ENCODE data around the gene EML4. TPM values are rescaled to one million over a fixed set of nuclear protein-coding genes. Genes with fewer than 3 reads are reported as not detected.
"Not testable (repeated sequence)": the region's sequence is repeated elsewhere in the genome, so short reads cannot be mapped to it uniquely, and the experiment has no call there.

Gene EML4
- polyA plus RNA-seq, 3 donors = 110 to 116 (median 111) TPM

DNA sequence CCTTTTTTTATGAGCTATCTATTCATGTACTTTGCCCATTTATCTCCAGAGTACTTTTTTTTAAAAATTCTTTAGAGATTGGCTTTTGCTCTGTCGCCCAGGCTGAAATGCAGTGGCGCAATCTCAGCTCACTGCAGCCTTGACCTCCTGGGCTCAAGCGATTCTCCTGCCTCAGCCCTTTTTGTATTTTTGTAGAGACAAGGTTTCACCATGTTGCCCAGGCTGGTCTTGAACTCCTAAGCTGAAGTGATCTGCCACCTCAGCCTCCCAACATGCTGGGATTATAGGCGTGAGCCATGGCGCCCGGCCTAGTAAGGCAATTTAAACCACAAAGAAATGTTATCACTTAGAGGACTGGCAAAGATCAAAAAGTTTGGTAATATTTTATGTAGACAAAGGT, 177.7 kb downstream of the EML4 start:
- DNase-seq (ENCODE audit: low read depth in 3 of 3, low spot score in 2 of 3) = not testable (repeated sequence)

DNA sequence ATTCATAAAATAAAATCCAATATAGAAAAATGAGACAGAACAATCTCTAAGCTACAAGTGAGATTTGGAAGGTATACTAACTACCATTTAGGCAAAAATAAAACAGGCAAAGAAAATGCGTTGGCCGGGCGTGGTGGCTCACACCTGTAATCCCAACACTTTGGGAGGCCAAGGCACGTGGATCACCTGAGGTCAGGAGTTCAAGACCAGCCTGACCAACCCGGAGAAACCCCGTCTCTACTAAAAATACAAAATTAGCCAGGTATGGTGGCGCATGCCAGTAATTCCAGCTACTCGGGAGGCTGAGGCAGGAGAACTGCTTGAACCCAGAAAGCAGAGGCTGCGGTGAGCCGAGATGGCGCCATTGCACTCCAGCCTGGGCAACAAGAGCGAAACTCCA, 178.4 kb downstream of the EML4 start:
- not testable (repeated sequence) for DNase-seq (ENCODE audit: low read depth in 3 of 3, low spot score in 2 of 3)

DNA sequence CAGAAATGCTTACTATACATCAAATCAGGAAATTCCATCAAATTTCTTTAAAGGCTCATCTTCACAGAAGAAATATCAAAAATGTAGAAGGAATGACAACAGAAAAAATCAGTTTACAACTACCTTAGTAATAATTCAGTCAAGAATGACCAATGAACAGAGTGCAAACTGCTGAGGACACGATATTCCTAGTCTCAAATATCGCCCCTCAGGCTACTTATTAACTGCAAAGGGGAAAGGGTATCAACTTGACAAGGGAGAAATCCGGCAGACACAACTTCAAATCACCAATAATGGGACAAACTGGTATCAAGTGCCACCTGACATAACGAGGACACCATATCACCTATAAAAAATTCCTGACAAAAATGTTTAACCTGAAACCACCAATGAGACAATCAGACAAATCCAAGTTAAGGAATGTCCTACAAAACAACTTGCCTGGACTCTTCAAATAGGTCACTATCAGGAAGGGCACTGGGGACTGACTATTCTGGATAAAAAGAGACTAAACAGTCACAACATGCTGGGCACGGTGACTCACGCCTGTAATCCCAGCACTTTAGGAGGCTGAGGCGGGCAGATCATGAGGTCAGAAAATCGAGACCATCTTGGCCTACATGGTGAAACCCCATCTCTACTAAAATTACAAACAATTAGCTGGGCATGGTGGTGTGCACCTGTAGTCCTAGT, 179.1 kb downstream of the EML4 start:
- no peak for DNase-seq (ENCODE audit: low read depth in 3 of 3, low spot score in 2 of 3)

DNA sequence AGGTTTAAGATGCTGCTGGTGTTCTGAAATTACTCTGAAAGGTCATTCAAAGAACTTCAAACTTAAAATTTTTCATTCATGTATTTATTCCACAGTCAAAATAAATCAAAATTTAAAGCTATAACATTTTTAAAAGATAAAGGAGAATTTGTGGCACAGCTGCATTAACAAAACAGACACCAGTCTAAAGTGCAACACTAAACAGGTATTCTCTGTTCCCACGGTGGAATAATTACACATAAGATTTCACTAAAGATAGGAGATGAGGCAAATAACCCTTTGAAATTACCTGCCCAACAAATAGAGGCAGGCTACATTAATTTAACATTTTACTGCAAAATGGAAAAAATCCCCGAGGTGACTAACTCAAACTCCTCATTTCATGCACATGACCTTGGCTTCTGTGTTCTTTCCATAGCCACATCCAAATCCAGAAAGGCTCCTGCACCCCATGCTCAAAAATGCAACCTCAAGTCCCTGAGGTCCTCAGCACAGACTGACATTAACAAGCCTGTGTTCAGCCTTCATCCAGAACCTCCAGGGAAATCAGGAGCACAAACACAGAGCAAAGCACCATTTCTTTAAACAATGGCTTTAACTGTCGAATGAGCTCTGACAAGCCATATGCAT, 181.4 kb downstream of the EML4 start:
- no peak for DNase-seq (ENCODE audit: low read depth in 3 of 3, low spot score in 2 of 3)

DNA sequence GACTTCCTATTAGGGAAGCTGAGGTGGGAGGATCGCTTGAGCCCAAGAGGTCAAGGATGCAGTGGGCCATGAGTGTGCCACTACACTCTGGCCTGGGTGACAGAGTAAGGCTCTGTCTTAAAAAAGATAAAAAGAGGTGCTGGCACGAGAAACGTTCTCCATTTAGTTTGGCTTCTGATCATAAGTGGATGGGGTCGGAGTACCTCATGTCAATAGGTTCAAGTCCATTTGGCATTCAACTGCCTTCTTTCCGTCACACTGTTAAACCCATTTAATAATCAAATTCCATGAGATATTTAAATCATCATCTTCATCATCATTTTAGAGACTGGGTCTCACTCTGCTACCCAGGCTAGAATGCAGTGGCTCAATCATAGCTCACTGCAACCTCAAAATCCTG, 182.7 kb downstream of the EML4 start:
- no peak for DNase-seq (ENCODE audit: low read depth in 3 of 3, low spot score in 2 of 3)

DNA sequence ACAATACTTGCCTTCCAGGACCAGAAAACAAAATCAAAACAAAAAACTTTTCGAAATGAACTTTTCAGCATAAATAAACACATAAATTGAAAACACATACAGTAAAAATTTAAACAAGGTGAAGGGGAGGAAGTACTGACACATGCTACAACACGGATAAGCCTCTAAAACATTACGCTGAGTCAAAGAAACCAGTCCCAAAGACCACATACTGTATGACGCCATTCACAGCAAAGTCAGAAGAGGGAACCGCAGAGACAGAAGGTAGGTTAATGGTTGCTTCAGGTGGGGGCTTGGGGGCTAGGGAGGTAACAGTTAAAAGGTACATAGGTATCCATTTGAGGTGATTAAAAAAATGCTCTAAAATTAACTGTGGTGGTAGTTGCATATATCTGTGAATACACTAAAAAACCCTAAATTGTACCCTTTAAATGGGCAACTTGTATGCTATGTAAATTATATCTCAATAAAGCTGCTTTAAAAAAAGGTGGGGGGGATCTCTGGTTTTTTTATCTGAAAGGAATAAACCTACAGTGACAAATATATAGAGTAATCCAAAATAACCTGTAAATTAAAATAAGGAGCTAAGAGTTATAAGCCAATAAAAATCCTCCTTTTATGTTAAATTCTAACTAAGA, 184.8 kb downstream of the EML4 start:
- no peak for DNase-seq (ENCODE audit: low read depth in 3 of 3, low spot score in 2 of 3)

DNA sequence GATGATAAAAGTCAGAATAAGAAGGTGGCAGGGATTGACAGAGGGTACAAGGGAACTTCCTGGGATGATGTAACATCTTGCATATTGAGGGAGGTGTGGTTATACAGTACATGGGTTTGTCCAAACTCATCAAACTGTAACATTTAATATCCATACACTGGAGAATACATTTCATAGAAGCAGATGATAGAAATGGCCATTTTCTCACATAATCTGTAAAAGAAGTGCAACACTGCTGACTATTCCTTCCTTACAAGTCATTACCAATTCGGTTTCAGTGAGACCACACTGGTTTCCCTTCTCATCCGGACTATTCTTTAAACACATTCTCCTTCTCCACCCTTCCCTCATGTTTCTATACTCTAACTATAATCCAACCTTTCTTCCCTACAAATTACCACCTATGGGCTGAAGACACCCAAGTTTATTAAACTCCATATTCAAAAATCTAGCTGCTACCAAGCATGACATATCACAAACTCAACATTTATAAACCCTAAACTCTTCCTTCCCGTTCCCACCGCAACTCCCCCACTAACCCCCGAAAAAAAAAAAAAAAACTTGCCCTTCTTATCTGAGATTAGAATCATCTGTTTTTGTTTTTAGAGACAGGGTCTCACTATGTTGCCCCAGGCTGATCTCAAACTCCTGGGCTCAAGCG, 190.3 kb downstream of the EML4 start:
- no peak for DNase-seq (ENCODE audit: low read depth in 3 of 3, low spot score in 2 of 3)

DNA sequence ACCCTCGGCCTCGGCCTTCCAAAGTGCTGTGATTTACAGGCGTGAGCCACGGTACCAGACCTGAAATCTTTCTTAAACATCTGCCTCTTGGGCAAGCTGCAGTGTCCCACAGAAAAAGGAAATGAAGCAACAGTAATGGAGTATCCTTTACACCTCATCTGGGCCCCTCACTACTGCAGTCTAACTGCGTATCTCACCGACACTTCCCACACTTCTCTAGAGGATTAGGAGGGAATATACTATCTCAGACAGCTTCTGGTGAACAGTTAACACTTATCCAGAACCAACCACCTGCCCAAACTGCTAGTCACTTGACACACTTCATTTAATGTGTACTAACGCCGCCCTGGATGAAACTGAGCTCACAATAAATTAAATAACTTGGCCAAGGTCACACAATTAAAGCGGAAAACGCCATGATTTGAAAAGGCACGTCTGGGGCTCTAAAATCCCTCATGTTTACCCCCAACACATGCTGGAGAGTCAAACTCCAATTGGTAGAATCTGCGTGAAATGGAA, 190.9 kb downstream of the EML4 start:
- no peak for DNase-seq (ENCODE audit: low read depth in 3 of 3, low spot score in 2 of 3)

DNA sequence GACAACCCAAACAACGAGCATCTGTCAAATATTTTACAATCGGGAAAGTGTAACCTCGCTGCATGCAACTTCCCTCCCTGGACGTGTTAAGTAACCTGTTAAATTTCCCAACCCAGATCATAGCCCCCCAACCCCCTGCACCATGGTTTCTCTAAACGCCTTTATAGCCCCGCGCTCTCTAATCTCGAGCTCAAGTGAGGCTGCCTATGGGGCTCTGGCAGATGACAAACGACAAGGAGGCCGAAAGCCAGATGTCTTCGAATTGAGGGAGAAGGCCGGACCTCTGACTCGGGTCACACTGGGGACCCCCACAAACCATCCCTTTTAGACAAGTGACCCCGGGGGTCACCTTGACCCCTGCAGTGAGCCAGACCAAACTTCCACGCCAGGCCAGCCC, 191.3 kb downstream of the EML4 start:
- no peak for DNase-seq (ENCODE audit: low read depth in 3 of 3, low spot score in 2 of 3)

DNA sequence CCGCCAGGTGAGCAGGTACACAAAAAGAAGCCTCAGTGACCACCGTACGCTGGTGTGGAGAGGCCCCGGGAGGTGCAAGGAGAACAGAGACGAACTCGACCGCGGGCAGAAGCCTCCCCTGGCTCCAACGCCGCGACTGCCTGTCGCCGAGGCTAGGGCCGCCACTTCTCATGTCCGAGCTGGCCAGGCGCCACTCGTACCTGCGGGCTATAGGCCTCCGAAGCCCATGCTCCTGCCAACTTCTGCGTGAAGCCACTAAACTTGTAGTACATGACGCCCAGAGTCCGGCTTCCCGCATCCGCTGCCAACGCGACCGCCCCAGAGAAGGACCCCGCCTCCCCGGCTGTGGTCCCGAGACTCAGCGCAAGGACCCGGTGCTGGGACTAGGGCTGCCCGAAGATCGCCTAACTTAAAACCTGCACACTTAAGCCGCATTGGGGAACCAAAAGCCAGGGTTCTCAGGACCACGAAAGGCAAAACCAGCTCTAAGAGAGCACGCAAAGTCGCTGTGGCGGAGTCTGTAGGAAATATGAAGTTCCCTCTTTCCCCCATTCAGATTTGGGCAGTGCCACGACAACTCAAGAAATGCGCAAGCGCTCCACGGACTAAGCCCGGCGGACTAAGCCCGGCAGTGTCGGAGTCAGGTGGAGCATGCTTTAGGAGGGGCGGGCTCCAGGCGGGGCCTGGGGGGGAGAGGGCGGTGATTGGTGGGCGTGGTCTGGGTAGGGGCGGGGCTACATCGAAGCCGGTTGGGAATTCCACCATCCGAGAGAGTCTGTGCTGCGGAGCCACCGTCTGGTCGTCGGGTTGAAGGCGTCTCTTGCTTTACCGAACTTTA, 192.0 kb downstream of the EML4 start, which contains the start of gene COX7A2L:
Gene COX7A2L (minus strand): TSS at position 328 of the 838 bp plus-strand sequence. CDS start 56 bp downstream, at position 272.
- peak; percentile 94 to 99 (median 97) for DNase-seq (ENCODE audit: low read depth in 3 of 3, low spot score in 2 of 3)

DNA sequence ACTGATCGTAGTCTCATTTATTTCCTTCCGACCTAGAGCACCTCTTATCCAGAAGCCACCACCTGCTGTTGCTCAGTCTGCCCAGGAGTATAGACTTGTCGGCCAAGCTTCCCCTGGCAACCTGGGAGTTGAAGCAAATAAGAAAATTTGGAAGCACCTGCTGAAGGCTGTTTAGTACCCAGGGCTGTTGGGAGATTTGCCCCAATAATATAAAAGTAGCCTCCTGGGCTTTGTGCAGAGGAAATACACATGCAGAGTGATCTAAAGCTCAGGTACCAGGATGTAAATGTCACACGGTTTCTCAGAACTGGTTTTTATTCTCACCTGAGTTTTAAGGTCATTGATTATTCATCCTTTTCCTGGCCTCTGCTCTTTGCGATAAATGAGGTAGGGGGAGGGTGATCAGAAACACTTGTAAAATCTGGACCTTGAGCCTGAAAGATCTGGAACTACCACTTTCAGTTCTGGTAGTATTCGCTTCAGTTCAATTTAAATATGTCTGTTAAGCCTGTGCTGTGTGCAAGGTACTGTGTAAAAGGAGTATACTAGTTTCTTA, 192.7 kb downstream of the EML4 start:
- no peak for DNase-seq (ENCODE audit: low read depth in 3 of 3, low spot score in 2 of 3)

DNA sequence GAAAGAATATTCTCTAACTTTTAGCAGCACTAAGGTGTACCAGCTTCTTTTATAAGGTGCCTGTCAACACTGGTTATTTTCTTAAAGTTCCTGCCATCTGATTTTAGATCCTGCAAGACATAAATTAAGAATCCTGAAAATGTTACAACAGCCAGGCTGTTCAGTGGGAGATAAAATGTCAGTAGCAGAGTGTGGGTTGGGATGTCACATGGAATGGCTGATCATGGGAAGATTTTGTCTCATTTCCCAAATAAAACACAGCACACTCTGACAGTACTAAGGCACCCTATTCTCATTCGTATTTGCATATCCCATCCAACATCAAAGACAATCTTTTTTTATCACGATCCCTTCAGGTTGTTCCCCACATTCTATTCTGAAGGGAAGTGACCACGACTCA, 194.3 kb downstream of the EML4 start:
- DNase-seq (ENCODE audit: low read depth in 3 of 3, low spot score in 2 of 3) = no peak

DNA sequence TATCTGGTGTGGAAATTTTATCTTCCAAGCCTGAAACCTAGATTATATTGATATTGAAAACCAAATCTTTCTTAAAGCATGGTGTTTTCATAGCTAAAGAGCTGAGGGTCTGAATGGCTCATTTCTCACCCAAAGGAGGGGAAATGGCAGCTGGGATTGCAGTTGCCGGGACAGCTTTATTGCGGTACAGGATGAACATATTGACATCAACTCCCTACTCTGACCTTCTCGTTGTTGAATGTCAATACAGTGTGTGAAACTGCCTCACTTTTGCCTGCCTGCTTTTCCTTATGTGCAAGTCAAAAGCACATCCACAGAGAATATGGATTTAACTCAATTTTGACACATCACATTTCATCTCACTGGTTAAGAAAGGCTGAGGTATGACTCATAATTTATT, 195.5 kb downstream of the EML4 start:
- no peak for DNase-seq (ENCODE audit: low read depth in 3 of 3, low spot score in 2 of 3)

DNA sequence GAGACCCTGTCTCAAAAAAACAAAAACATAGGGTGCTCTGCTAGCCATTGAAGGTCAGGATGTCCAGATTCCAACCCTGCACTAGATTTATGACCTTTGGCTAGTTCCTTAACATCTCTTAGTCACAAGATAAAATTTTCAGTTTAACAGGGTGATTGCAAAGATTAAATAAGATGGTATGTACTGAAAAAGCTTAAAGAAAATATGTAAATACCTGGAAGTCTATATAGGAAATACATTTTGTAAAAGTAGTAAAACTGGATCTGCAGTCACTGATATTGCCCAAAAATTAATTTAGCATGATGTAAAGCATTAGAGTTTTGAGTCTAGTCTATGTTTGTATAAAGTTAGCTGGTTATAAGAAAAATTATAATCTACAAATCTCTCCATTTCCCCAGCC, 197.3 kb downstream of the EML4 start:
- DNase-seq (ENCODE audit: low read depth in 3 of 3, low spot score in 2 of 3) = no peak

DNA sequence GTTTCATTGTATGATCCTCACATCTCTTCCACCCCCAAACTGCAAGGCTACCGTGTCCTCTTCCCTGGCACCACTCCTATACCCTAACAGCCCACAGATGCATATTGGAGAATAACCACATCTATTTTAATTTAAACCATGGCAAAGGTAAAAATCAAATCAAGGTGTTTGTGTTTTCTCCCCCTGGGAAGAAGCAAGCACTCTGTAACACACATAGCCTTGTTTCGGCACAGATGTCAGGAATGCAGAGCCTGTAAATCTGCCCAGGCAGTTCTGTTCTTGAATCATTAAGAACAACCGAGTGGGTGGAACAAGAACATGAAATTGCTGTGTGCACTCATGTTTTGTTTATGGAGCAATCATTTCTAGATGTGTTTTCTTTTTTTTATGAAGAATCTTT, 198.7 kb downstream of the EML4 start:
- DNase-seq (ENCODE audit: low read depth in 3 of 3, low spot score in 2 of 3) = no peak

DNA sequence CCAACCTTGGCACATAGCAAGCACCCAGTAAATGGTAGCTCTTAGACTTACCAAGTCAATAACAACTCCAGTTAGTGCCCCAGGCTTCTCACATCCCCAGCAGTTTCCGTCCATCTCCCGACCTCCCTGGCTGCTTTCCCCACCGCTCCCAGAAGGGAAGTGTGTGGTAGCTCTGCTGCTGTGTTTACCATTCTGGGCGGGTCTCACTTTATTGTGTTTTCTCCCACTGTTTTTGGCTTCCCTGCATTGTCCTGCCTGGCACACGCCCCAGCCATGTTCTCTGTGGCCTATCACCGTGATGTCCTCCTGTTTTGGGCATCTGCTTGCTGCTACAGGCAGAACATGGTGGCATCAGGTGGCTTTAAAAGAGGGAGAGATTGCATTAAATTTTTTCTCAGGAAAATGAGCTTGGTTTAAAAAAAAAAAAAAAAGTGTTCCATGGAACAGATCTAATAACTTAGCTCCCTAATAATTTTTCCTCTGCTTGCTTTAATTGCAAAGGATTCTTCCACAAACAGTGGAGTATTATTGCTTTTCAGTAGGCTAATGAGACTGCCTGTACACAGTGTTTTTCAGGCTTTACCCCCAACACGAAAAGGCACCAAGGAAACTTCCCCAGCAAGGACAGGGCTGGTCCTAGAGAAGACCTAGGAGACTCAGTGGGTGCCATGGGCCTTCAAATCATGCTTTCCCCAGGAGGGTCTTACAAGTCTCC, 199.8 kb downstream of the EML4 start:
- no peak for DNase-seq (ENCODE audit: low read depth in 3 of 3, low spot score in 2 of 3)

DNA sequence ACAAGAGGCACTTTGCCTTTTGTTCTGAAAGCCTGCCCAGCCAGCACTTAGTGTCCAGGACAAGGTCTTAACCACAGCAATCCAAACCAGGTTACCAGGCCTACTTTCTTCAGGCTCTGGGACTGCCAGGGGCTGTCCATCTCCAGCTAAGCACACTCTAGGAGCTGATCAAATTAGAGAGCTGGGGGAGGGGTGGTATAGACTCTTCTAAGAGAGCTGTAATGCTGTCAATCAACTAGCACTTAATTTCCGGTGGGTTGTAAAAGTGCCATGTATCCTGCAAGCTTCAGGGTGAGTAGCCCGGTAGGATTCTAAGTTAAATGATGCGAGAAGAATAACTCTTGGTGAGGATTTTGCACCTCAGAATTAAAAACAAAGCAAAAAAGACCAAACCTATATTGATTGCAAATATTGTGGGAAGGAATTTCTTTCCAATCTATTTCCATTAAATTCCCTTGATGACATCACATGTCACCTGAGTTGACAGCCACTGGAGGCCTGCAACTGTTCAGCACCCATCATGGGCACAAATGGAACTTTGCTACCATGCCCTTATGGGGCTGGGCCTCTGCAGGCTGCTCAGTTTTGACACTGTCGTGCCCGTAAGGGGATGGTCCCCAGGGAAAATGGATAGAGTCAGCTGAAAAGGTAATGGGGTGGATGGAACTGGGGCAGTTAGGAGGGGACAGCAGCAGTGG, 200.5 kb downstream of the EML4 start:
- DNase-seq (ENCODE audit: low read depth in 3 of 3, low spot score in 2 of 3) = peak; percentile 83 to 94 (median 89)

DNA sequence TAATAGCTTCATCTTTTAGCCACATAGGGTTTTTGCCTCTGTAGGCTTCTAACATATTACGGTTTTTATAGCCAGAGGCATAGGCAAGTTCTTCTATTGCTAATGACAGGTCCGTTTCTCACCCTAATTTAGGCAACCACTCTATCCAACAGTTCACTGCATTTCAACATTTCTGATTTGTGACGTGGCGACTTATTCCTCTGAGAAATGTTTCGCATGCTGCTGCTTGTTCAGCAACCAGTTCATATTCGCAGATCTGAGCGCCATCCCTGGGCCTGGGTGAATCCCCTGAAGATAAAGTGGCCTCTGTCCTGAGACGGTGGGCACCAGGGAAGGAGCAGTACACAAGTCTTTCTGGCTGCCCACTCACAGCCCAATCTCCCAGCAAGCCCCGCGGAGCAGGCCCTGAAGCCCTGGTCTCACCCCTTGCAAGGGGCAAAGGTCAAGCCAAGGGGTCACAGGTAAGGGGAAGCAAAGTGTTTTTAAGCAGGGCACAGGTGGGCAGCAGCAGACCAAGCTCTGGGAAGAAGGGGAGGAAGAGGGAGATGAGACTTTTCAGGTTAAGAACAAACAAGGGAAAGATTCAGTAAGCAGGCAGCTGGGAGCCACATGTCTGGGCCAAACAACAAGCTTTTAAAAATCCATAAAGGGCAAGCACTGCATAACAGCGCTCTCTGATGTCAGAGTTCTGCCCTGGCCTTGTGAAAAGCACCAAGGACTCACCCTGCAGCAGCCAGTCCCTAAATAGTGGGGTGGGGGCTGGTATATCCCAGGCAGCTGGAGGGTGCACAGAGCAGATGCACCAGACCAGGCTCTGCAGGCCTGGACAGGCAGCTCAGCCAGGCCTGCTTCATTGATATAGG, 202.7 kb downstream of the EML4 start:
- DNase-seq (ENCODE audit: low read depth in 3 of 3, low spot score in 2 of 3) = no peak
